ENCODE measurements around the gene MAP4K2.

DNA sequence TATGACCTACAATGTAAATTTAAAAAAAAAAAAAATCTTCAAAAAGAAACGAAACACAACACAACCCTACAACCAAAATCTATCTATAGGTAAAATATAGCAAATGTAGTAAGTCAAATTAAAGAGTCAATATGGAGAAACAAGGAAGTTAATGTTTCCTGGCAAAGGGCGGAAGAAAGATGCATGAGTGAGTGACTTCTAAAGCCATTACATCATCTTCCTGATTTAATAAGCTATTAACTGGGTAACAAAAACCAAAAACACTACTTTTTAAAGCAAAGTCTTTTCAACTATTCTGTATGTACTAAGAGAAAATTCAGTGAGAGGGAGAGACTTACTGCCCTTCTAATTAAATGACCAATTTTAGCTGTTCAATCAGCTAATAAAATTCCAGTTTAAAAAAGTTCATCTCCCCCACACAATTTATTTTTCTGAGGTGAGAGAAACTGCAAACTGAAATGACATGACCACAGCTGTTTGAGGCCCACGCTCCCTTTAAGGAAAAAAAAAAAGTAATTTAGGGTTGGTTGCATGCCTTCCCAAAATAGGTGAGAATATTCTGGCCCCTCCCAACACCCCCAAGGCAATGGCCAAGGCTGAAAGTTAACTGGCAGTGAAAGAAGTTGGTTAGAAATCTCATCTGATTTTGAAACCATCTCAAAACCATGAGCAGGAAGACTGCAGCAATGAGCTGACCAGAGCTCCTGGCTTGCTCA lies 30.6 kb downstream of the MAP4K2 start:
- TF ChIP-seq SP1 (IDR thresholded peaks at IDR 0.05) (no peak), FOXK2 (IDR thresholded peaks at IDR 0.05) (no peak), BHLHE40 (IDR thresholded peaks at IDR 0.05; ENCODE audit: borderline replicate concordance) (no peak), ELF4 (IDR thresholded peaks at IDR 0.05) (no peak), HDGF (IDR thresholded peaks at IDR 0.05; ENCODE audit: borderline replicate concordance) (no peak), FOXM1 (IDR thresholded peaks at IDR 0.05; ENCODE audit: borderline replicate concordance) (no peak), ZNF384 (IDR thresholded peaks at IDR 0.05) (no peak), TARDBP (IDR thresholded peaks at IDR 0.05) (no peak), SUZ12 (IDR thresholded peaks at IDR 0.05) (no peak), L3MBTL2 (conservative IDR thresholded peaks at IDR 0.05) (no peak), FOXA1 (IDR thresholded peaks at IDR 0.05) (no peak), CTBP1 (IDR thresholded peaks at IDR 0.05; ENCODE audit: borderline replicate concordance) (no peak), NFRKB (IDR thresholded peaks at IDR 0.05) (no peak)
- TF ChIP-seq, protein P1, sequence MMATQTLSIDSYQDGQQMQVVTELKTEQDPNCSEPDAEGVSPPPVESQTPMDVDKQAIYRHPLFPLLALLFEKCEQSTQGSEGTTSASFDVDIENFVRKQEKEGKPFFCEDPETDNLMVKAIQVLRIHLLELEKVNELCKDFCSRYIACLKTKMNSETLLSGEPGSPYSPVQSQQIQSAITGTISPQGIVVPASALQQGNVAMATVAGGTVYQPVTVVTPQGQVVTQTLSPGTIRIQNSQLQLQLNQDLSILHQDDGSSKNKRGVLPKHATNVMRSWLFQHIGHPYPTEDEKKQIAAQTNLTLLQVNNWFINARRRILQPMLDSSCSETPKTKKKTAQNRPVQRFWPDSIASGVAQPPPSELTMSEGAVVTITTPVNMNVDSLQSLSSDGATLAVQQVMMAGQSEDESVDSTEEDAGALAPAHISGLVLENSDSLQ (IDR thresholded peaks at IDR 0.05): no peak
